GM19324 (cell line): ENCODE measurements around the gene GGACT.
A peak's percentile ranks its signal among the peaks of the same experiment; 100 is the strongest.
"Not testable (repeated sequence)": the region's sequence is repeated elsewhere in the genome, so short reads cannot be mapped to it uniquely, and the experiment has no call there.

Experiments
- ATAC-seq: cut with Tn5 transposase; IDR thresholded peaks from one replicate; pipeline ENCODE4 v1.9.1; 2021; ENCODE audit warnings: mild to moderate bottlenecking, moderate library complexity; ENCODE audit not compliant: unreplicated experiment, low FRiP score

Gene GGACT

GRCh38 chr13:100588331-100589177, at the start of gene GGACT:
Gene GGACT (minus strand): TSS chr13:100588789. CDS start chr13:100532591, 56,198 bp downstream.
- ATAC-seq = peak; percentile 98

DNA sequence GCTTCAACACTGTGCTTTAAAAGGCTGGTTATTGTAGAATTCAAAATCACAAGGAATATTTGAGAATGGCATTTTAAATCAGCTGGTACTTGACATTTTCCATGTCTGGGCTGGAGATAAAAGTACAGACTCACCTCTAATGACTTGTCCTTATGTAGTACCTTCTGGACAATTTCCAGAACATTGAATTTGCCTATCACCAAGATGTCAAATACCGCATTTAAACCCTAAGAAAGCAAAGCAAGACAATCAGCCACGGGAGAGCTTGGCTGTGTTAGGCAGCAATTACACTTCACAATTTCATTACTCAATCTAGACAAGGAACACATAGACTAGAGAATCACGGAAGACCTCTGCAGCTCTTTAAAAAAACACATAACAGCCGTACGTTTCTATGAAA, 49.2 kb upstream of the GGACT start:
- no peak for ATAC-seq

GRCh38 chr13:100637380-100637779, 48.8 kb upstream of the GGACT start:
- no peak for ATAC-seq

- no peak for ATAC-seq
Observed at GRCh38 chr13:100636441-100636840, 47.9 kb upstream of the GGACT start.

DNA sequence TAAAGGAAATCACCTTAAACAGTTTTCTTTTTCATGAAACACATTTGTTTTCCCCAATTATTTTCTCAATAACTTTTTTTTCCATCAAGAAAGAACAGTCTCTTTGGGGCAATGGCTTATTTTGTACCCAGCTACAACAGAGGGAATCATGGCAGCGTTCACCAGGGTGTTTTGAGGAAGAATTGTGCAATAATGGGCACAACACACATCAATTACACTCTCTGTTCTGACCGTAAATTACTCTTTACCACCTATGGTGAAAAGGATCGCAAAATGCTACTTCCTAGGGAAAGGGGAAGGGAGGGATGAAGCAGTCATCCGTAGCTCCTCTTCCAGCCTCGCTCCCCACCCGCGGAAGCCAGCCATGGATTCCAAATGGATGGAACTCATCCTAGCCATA, 47.4 kb upstream of the GGACT start:
- no peak for ATAC-seq

GRCh38 chr13:100634696-100635095, 46.1 kb upstream of the GGACT start:
- no peak for ATAC-seq

DNA sequence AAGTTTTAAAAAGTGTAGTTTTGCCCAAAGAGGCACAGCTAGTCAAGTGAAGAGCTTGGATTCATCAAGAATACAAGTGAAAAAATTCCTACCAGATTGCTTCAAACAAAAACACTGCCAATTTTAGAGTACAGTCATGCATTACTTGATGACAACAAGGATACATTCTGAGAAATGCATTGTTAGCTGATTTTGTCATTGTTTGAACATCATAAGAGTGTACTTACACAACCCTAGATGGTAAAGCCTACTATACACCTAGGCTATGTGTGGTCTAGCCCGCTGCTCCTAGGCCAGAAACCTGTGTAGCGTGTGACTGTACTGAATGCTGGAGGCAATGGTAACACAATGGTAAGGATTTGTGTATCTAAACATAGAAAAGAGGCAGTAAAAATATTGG, 44.9 kb upstream of the GGACT start:
- ATAC-seq = no peak

DNA sequence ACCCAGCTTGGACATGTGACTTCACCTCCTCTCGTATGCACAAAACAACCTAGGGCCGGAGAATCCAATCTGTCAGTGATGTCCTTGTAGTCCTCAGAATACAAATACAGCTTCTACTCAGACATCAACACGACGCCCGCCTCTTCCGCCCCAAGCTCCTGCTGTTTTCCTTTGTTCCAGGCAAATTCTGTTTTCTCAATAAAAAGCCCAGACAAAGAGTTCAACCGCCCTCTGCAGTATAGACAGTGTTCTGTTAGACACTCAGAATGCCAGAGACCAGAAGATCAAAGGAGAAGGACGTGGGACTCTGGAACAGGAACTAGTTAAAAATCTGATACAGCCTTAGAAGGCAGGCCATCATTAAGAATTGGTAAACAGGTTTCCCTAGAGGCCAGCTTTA, 42.0 kb upstream of the GGACT start:
- ATAC-seq = no peak

DNA sequence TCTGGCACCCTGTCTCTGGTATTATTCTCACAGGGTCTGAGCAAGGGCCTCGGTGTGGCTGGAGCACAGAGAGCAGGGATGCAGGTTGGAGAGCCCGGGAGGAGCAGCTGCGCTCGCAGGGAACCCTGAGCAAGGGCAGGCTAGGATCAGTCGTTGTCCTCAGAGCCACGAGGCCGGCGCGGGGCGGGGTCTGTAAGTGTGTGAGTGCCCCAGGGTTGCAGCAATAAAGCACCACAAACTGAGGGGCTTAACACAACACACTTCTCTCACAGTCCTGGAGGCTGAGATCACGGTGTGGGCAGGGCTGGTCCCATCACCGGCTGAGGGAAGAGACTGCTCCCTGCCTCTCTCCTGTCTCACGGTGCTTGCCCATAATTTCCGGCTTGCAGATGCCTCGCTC, 38.5 kb upstream of the GGACT start:
- ATAC-seq = no peak

GRCh38 chr13:100625447-100625846, 36.9 kb upstream of the GGACT start:
- ATAC-seq = no peak

DNA sequence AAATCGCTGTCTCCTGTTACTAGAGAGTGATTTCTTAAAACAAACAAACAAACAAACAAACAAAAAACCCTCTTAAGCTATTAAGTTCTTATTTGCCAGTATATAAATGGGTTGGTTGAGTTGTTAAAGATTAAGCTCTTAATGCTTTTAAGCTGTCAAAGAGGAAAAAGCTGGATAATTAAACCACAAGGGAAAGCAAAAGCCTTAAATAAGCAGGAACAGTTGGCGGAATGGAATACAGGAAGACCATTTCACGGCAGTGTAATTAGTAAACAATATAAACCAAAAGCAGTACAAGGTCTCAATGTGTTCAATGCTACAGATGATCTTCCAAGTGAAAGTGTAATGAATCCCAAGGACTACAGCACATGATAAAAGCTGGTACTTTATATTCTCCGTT, 32.2 kb upstream of the GGACT start:
- no peak for ATAC-seq

- no peak for ATAC-seq
Observed at GRCh38 chr13:100619940-100620339, 31.4 kb upstream of the GGACT start.

- not testable (repeated sequence) for ATAC-seq
Observed at GRCh38 chr13:100618897-100619296, 30.3 kb upstream of the GGACT start.

DNA sequence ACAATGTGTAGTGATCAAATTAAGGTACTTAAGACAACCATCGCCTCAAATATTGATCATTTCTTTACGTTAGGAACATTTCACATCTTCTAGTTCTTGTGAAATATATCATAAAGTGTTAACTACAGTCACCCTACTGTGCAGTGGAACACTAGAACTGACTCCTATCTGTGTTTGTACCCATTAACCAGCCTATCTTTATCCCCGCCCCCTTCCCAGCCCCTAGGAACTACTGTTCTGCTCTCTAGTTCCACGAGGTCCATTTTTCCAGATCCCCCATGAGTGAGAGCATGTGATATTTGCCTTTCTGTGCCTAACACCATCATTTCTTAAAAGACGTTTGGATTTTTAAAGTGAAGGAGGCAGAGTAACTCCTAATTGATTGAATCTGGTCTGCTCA, 24.4 kb upstream of the GGACT start:
- no peak for ATAC-seq

GRCh38 chr13:100611678-100612492, 23.3 kb upstream of the GGACT start:
- no peak for ATAC-seq

- peak; percentile 49 for ATAC-seq
Observed at GRCh38 chr13:100610391-100611347, 22.1 kb upstream of the GGACT start.

DNA sequence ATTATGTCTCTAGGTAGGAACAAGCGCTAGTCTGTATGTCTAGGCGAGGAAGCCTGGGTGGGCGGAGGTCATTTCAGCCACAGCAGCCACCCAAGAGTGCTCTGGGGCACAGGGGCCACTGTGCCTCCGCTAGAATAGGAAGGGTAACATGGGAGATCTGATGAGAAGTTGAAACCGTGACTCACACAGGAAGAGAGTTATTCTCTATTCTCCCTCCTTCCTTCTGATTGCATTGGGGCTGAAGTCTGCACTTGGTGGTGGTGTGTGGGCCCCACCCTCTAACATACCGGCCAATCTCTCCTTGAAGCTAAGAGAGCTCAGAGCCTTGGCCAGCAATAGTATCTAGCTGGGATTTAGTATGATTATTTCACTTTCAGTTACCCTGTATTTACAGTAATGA, 20.3 kb upstream of the GGACT start:
- ATAC-seq = peak; percentile 94

GRCh38 chr13:100608489-100608888, 19.9 kb upstream of the GGACT start:
- ATAC-seq = no peak

- no peak for ATAC-seq
Observed at GRCh38 chr13:100604918-100605710, 16.5 kb upstream of the GGACT start.
